Stimulated activated CD8-positive, alpha-beta memory T cell treated with anti-CD3 and anti-CD28 coated beads, Interleukin-12 subunit alpha, Interleukin-12 subunit beta, amount 100 ng/mL, for 4 hours (primary cell): Measurements from ENCODE around the gene RALGAPB.
A peak's percentile ranks its signal among the peaks of the same experiment; 100 is the strongest.
"Not testable (repeated sequence)": the region's sequence is repeated elsewhere in the genome, so short reads cannot be mapped to it uniquely, and the experiment has no call there.

Experiments
- DNase-seq: peaks from one replicate; pipeline ENCODE4 v3.0.0-alpha.2; 2020; ENCODE audit warnings: low read depth

Gene RALGAPB

DNA sequence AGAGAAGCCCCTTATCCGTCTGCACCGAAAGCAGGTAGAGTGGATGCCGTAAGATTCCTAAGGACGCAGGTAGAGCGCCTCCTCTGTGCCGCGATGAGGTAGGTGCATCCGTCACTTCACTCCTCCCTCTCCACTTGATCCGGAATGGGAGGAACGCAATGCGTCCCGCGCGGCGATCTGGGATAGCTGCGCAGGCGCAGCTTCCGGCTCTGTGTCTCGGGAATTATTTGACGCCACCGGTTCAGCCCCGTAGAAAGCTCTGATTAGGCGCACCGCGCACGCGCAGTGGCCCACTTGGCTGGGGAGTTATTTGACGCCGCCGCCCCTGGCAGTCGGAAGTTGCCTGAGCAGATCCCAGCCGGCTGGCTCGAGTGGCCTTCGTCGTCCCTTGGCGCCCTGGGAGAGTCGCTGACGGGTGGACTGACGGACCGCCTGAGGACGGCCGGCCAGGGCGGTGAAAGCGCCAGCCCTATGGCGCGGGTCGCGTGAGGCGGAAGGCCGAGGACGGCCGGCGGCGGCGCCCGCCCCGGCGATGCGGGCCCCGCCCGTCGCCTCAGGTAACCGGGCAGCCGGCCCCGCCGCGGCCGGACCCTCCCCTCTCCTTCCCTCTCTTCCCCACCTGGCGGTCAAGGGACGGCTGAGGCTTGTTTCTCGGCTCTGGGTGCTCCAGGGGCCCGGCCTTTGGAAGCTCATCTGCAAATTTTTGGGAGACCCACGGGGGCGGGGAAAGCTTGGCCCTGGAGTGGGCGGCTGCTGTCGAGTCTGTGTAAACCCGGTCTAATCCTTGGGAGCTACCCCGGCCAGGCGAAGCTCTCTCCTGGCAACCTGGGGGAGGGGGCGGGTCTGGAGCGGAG is at the start of gene RALGAPB:
RALGAPB (plus strand) TSS at position 331 of the 854 bp plus-strand sequence. CDS start 15,590 bp downstream, outside the sequence.
- peak; percentile 97 for DNase-seq

DNA sequence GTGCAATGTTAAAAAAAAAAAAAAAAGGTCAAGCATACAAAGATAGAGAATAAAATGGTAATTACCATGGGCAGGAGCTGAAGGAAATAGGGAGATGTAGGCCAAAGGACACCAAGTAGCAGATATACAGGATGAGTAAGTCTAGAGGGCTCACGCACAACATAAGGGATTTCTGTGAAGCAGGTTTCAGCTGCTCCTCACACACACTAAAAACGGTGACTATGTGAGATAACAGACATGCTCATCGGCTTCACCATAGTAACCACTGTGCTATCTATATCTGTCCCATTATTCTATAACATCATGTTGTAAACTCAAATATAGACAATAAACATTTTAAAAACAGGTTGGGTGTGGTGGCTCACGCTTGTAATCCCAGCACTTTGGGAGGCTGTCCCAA is 49.1 kb upstream of the RALGAPB start:
- DNase-seq = no peak

DNA sequence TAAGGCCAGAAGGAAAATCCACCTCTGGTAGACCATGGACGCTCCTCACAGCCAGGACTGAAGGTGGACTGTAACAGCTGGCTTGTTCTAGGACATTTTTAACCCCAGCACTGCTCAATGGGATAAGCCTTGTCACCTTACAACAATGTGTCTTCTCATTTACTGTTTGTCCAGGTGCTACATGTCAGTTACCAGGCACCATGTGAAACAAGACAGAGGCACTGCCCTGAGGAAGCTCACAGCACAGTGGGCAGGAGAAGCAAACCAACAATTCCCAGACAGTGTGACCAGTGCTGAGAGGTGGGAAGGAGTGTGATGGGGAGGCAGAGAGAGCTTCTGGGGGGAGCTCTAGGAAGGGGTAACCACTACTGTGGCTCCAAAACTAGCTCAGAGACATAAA is 48.2 kb upstream of the RALGAPB start:
- no peak for DNase-seq

DNA sequence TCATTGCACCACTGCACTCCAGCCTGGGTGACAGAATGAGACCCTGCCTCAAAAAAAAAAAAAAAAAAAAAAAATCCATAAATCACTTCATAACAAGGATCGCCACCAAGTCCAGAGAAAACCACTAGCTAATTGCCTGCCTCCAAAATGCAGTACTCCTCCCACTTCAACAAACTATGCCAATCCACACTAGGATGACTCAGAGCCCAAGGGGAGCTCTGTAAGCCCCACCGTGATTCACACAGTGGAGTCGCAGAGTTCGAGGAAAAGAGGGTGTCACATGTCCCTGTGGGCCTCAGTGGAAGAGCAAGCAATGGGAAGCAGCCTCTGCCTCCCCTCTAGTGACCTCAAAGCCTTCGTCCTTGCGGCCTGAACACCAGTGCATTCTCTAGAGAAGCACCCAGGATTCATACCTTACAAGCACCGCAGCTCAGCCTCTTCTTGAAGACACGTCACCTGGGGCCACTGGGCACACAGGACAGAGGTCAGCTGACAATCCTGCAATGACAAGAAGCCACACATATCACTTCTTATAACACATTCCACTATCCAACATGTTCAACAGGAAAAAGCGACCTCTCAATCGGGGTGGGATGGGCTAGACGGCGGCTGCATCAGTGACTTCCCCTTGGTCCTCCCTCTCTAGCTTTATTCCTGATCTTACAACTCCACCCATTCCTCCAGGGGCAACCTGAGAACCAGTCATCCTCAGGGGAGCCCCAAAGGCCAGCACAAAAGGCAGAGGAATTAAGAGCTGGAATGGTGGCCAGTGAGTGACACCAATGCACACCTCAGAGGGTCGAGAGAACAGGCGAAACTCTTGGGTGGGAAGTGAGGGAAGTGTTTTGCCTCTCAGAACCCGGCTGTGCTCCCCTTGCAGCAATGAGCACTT is 46.4 kb upstream of the RALGAPB start:
- DNase-seq = no peak

DNA sequence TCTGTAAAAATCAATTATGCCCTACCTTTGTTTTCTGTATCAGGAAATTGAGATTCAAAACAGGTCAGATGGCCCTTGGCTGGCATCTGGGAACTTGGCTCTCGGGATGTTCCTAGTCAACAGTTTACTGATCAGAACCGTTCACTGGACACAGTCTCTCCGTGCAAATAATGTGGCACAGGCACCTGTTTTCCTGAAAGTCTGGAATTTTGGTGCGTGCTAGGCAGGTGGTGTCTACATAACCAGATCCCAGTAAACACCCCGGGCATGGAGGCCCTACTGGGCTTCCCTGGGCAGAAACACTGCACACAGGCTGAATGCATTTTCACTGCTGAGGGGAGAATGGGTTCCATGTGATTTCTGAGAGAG is 45.0 kb upstream of the RALGAPB start:
- DNase-seq = no peak

DNA sequence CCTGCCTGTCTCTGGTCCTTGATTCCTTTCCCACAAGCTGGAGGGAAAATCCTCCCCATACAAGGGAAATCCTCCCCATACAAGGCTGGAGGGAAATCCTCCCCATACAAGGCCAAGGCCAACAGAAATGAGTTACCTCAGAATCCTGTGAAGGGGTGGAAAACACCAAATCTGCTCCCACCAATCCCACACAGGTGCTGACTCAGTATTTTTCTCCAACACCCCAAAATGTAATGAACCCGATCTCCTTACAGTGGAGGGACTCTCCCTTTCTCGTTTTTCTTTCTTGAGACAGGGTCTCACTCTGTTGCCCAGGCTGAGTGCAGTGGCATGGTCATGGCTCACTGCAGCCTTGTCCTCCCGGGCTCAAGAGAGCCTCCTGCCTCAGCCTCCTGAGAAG is 43.8 kb upstream of the RALGAPB start:
- DNase-seq = no peak

DNA sequence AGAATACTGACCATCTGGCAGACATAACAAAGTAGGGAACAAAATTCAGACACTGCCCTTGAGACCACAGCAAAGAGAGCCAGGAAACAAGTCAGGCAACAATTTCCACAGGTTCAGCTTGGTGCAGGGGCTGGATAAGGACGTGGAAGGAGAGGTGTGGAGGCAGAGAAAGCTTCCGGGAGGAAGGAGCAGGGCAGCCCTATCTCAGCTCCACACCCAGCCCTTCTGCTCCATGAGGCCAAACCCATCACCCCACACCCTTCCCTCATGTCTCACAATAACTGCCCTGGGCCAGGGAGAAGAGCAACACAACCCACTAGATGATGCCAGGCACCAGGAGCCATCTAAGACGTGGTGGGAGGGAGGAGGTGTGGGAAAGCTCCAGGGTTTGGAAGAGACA is 43.3 kb upstream of the RALGAPB start:
- DNase-seq = no peak

DNA sequence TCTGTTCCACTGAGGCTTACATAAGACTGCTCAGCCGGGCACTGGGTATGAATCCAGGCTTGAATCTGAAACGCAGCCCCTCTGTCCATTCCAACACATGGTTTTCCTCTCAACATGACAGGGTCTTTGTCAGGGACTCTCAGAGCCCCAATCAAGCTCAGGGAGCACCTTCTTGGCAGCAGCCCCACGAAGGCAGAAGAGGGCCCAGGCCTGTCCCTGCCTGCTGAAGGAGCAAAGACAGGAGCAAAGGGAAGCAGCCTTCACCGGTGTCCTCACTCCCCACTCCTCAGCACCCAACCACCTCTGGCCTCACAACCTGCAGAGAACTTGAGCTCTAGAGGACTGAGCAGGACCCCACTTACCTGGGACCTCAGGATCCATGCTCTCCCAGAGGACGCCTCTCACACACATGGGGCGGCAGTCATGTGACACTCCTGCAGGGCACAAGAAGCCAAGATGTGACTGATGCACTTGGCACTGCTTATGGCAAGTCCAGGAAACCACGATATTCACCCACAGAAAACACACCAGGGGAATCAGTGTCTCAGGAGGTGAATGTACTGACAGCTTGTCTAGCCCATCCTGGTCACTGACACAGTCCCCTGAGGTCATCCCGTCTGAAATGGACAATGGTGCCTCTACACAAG is 41.8 kb upstream of the RALGAPB start:
- no peak for DNase-seq

DNA sequence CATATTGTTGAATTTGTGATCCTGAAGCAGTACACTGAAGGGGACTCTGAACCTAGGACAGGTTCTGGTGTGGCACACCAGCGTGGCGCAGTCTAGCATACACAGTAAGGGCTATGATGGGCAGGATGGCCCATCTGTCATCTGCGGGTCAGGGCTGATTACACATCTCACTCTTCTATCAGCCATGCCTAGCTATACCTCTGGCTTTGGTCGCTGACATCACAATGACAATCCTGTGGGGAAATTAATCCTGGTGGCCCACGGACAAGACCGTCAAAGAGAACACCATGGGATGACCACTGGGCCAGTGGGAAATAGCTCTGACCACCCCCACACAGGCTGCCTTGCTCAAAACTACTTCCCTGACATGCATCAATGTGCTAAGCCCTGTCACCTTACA is 40.4 kb upstream of the RALGAPB start:
- no peak for DNase-seq

DNA sequence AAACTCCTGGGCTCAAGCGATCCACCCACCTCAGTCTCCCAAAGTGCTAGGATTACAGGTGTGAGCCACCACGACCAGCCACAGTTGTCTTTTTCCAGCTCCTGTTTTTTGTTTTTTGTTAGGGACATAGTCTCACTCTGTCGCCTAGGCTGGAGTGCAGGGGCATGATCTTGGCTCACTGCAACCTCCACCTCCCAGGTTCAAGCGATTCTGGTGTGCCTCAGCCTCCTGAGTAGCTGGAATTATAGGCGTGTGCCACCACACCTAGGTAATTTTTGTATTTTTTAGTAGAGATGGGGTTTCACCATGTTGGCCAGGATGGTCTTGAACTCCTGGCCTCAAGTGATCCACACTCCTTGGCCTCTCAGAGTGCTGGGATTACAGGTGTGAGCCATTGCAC is 39.8 kb upstream of the RALGAPB start:
- not testable (repeated sequence) for DNase-seq

DNA sequence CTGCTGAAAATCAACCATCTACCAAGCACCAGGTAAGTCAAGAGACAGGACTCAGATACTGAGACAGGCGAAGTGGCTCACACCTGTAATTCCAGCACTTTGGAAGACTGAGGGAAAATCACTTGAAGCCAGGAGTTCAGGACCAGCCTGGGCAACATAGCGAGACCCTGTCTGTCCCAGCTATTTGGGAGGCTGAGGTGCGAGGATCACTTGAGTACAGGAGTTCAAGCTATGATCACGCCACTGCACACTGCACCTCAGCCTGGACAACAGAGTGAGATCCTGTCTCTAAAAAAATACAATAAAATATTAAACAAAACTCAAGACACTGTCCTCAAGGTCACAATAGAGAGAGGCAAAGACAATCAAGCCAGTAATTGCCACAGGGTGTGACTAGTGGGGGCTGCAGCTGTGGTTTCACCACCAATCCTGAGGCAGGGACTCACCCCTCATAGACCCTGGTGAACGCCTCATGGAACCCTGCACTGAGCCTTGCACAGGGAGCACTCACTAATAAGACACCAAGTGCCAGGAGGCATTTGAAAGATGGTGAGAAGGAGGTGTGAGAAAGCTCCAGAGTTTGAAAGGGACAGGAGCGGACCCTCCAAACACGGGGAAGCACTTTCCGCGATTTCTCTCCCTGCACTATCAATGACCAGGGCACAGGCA is 39.2 kb upstream of the RALGAPB start:
- DNase-seq = no peak

DNA sequence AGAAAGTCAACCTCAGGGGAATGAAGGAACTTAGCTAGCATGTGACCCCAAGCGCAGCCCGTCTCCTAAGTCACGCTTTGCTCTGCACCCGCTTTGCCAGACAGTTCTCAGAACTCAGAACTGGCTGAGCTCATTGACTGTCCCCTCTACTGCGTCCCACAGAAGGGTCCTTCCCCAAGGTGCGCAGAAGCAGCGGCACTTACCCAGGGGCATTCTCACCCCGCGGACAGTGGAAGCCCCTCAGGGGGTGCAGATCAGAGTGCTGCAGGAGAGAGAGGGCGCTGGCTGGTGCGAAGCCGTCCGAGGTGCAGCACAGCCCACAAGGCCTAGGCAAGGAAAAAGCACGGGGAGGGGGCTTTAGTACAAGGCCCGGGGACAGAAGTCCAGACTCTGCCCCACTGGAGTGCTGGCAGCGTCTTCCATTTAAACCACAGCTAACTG is 38.3 kb upstream of the RALGAPB start:
- DNase-seq = peak; percentile 6

DNA sequence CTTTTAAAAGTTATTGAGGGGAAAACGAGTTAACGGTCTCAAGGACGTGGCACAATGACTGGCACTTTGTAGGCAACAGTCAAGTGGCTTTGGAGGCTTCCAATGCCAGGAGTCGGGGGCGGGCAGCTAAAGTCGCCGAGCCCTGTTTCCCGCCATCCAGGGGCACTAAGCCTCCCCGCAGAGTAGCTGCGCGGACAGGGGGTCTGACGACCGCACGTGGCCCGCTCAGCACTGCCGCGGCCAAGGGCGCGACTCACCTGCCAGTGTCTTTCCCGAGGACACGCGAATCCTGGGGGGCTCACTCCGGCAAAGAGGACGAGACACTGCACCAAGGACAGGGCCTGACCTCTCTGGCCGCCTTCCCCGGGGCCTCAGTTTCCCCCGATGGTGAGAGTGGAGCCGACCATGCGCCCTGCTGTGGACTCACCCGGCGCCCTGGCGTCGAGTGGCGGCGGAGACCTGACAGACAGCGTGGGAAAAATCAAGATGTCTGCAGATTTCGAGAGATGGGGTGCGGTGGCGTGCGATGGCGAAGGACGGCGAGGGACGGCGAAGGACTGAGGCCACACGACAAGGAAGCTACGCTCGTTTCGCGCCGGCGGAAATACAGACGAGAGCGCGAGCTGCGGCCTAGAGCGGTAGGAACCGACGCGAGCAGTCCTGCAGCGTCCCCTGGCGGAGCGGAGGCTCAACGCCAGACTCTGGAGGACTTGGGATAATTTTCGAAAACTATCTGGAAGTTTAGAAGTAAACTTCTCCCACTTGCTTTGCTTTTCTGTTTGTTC is 37.7 kb upstream of the RALGAPB start, which contains the start of gene SNHG17:
SNHG17 (minus strand) TSS at position 559 of the 785 bp plus-strand sequence.
- peak; percentile 73 for DNase-seq

DNA sequence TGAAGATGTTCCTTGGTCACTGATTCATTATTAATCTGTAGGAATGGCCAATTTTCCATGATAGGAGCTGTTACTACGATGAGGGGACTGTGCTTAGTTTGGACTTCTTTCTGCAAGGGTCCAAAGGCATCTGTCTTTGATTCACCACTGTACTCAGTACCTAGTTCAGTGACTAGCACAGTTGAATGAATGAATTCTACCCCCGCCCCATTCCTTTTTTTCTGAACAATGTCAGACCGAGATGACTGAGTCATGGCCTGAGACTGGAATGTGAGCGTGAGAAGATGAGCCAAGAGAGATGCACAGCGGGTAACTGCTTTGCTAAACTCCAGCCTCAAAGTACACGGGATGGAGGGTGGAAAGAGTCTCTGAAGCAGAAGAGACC is 37.1 kb upstream of the RALGAPB start:
- DNase-seq = no peak

DNA sequence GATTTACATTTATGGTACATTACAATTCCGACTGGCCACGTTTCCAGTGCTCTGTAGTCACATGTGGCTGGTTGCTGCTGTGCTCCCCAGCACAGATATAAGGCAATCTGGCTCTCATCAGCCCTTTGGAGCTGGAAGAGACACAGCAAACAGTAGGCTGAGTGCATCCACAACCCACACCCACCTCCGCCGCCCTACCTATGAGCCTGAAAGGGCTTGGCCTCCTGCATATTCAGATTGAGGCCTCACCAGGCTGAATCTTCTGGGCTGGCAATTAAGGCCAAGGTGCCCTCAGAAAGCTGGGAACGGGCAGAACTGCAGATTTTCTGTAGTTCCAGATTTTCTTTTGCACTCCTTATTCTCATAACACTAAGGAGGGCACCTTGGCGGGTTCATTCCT is 34.8 kb upstream of the RALGAPB start:
- no peak for DNase-seq

DNA sequence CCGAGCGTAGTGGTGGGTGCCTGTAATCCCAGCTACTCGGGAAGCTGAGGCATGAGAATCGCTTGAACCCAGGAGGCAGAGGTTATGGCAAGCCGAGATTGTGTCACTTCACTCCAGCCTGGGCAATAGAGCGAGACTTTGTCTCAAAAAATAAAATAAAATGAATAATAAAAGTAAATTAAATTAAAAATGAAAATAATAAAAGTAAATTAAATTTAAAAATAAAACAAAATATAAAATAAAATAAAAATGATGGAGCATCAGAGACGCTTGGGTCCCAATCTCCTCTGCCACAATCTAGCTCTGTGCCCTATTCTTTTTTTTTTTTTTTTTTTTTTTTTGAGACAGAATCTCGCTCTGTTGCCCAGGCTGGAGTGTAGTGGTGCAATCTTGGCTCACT is 31.5 kb upstream of the RALGAPB start:
- DNase-seq = not testable (repeated sequence)

DNA sequence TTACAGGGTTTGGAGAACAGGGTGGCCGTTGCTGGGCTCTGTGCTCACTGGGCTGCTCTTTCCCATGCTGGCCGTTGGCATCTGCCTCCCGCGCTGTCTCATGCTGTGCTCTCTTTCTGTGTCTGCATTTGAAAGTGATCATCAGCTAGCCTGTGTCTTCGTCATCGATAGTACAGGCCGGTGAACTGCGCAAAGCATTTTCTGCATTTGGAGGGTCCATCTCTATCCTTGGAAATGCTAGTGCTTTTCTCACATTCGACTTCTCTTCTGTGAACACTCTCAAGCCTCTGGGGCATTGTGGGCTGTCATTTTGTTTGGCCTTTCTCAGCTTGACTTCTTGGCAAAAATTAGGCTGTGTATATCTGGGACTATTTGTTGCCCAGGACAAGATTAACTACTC is 30.7 kb upstream of the RALGAPB start:
- no peak for DNase-seq

DNA sequence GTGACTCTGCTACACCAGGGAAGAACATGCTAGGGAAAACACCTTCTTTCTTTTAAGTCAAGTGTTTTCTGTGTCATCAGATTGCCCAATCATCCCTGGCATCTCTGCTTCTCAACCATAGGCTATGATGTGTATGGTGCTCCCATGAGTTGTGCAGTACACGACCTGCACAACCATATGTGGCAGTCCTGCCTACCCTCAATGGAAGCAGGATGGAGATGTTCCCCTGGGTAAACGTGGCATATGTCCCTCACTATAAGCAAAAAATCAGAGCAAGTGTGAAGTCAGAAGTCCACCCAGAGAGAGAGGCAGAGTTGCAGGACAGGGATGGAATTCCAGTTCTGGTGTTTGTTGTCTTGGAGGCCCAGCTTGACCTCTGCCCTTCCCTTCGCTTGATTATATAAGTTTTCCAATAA is 27.3 kb upstream of the RALGAPB start:
- DNase-seq = no peak

DNA sequence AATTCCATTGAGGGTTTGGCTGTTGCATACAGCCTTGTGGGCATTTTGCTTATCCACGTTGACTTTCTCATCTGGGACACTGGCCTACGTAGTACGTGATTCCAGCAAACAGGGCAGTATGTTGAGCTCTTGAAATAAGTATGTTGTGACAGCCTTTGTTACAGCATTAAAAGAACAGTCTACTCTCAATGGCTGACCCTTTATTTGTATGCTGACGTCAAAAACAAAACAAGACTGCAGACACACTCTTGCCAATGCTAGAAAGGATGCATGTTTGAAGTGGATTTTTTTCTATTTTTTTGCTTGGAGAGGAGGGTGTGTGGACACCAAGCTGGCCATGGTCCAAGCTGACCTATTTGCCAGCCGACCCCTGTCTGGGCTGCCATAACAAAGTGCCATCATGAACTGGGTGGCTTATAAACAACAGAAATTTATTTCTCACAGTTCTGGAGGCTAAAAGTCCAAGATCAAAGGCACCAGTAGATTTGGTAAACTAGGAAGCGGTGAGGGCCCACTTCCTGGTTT is 26.7 kb upstream of the RALGAPB start:
- DNase-seq = no peak

DNA sequence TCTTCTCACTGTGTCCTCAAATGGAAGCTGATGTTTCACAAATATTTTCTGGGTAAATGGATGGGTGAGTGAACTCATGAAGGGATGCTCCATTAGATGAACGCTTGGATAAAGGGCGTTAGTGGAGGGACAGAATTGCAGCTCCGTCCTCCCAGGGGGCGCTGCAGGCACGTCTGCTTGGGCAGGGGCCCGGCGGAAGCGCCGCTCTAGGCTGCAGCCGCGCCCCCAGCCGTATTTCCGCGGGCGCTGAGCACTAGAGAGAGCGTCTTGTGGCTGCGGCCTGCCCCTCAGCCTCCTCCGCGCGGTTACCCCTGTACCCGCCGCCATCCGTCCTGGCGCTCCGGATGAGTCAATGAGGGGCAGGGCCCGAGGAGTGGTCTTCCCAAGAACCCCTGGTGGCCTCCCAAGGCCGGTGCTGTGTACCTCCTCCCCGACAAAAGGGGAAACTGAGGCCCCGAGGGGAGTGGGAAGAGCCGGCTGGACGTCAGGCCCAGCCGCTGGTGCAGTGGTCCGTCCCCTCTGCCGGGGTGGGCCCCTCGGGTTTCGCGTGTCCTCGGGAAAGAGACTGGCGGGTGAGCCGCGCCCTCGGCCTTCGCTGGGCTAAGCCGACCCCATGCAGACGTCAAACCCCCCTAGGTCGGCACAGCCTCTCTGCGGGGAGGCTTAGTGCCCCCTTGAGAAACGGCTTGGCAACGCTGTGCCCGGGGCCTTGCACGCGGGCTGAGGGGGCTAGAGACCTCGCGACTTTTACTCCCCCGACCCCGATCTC is 26.0 kb upstream of the RALGAPB start:
- DNase-seq = peak; percentile 87
